COR-L47 (cell line): ENCODE measurements around the gene RASGRF2.

ENCODE experiments used
- DNase-seq: peaks from one replicate; lab custom pipeline; 2025; lab: John Stamatoyannopoulos, UW

The RASGRF2 gene

GRCh38 chr5:80959768-80960442 is at the start of gene RASGRF2:
Gene RASGRF2 (plus strand): TSS chr5:80960363. CDS start chr5:80960739, 376 bp downstream.
- peak; percentile 6 for DNase-seq

DNA sequence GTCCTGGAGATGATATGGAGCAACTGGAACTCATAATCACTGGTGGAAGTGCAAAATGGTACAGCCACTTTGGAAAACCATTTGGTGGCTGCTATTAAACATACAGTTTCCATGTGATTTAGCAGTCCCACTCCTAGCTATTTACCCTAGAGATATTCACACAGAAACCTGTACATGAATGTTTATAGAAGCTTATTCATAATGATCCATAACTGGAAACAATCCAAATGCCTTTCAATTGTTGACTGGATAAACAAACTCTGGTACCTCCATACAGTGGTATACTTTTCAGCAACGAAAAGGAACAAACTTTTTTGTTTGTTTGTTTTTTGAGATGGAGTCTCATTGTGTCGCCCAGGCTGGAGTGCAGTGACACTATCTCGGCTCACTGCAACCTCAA is 47.7 kb upstream of the RASGRF2 start:
- DNase-seq, result no peak

DNA sequence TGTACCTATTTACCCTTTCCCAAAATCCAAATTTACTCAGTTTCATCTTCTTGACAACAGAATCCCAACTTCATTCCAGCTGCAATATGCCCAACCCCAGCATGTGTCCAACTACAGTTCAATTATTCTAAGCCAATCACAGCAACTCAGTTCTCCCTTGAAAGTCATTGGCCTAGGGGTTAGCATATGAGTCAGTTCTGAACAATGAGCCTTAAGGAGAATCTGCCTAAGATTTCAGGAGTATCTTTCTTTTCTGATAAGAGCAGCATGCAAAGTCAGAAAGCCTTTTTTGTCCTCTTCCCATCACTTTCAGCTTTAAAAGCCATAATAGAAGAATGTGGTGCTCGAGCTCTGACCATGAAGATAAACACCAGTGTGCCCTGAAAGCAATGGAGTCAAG is 44.4 kb upstream of the RASGRF2 start:
- DNase-seq, result no peak

DNA sequence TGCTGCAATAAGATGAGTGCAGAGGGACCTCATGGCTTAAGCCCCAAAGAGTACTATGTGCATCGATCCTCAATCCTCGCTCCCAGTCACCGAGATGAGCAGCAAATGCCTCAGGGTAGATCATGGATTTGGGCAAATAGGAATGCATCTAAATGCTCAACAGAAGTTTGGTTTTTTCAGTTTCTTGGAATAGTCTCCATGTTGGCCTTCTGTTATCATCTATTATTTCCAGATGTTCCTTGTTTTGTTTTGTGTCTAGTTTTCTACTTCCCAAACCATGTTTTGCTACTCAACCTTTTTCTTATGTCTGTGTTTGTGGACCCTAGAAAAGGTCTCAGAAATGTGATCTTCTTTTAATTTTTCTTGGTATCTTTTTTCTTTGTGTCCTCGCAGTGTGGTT is 43.5 kb upstream of the RASGRF2 start:
- DNase-seq, result no peak

GRCh38 chr5:80917631-80918030 is 42.5 kb upstream of the RASGRF2 start:
- no peak for DNase-seq

- no peak for DNase-seq
These were observed 40.4 kb upstream of the RASGRF2 start for GRCh38 chr5:80919678-80920196.

- no peak for DNase-seq
These were observed 39.8 kb upstream of the RASGRF2 start for GRCh38 chr5:80920333-80920732.

DNA sequence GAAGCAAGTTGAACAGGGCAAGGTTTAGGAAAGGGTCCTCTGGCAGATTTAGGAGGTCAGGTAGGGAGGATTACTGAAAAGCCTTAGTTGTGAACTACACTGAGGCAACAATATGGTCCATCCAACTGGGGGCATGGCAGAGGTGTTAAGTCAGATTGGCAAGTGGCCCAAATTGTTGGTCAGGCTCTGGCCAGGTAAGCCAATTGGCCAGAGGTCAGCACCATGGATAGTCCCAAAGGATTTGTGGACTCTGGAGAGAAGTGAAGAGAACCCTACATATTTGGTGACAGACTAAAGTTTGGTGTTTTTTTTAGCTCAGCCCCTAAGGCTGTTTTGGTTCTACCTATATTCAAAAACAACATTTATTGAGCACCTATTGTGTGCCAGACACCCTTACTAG is 39.1 kb upstream of the RASGRF2 start:
- no peak for DNase-seq

DNA sequence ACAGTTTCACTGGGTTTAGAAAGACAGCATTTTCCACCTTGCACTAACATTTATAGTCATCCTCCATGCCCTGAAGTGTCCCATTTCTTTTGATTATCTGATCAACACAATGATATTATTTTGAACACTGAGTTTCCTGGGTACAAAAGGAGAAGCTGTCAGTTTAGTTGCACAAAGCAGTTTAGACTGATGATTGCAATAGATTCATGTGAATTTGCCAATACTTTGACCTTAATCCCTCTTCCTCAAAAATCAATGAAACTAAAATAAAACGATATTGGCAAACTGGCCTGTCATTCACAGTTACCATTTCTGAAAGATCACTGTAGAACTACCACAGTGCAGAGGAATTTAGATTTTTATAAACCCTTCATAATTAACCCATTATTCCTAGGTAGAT is 34.2 kb upstream of the RASGRF2 start:
- no peak for DNase-seq

DNA sequence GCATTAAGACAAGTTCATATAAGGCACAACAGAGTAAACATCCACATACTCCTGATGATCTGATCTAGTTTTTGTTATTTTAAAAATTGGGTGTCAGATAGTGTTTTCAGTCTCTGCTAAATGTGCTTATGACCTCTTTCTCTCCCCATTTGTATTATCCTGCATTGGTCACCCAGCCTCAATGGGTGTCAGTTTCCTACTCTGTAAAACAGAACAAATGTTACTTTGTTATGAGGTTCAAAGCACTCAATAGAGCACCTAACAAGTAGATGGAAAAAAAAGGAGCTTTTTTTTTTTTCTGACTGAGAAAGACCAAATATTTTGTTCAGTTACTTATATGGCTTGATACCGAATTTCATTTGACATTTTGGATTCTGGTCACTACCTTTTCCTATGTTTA is 33.6 kb upstream of the RASGRF2 start:
- DNase-seq, result no peak

DNA sequence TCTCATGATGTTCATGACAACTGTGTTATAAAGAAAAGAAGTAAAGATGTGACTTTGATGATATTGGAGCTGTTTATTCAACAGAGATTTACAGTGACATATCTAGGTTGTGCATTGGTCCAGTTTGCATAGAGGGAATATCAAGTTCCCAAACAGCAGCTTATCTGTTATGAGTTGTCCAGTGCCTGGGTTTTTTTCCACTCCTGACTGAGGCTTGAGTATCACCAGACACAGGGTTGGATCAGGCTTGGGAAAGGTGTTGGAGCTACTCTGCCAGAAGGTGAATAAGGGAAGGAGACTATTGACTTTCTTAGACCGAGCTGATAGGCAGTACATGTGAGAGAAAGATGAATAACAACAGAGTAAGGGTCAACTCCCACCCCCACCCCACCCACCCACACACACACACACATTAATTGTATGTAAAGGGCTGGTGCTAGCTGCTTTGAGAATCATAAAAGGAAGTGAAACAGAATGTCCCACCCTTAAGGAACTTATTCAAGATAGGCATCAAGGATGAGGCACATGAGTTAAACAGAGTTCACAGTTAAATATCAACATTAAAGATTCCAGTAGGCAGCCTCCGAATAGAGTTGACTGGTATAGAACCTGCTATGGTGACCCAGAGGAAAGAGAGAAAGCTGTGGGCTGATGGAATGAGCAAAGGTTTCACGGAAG is 33.0 kb upstream of the RASGRF2 start:
- no peak for DNase-seq

GRCh38 chr5:80928073-80928472 is 32.1 kb upstream of the RASGRF2 start:
- no peak for DNase-seq

DNA sequence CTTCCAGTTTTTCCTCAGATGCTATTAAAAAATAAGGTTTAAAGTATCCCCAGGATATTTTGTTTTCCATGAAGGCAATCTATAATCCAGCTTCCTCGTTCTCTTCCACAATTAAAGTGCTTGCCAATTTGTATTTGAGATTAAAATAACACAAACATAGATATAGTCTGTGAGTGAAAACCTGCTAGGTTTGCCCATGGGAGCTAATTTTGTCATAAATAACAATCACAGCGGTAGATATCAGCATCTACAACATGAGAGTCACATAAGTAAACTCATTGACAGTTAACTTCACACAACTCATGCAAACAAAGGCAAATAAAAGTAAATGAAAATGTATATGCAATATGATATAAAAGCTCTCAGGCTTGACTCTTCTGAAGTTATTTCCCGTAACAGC is 29.2 kb upstream of the RASGRF2 start:
- no peak for DNase-seq

DNA sequence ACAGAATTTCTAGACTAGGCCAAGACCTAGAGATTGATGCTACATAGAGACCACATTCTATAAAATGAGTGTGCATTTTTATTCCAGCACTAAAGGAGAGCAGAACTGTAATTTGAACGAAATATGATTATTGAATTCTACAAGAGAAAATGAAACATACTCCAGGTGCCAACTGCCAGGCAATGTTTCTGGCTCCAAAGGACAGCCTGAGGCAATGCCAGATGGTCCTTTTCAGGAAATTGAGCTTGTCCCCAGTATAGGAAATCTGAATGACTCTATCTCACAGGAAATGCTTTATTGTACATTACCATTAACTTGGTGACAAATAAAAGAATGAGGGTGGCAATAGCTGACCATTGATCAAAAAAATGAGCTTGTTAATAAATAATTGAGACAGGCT is 28.8 kb upstream of the RASGRF2 start:
- DNase-seq, result no peak

DNA sequence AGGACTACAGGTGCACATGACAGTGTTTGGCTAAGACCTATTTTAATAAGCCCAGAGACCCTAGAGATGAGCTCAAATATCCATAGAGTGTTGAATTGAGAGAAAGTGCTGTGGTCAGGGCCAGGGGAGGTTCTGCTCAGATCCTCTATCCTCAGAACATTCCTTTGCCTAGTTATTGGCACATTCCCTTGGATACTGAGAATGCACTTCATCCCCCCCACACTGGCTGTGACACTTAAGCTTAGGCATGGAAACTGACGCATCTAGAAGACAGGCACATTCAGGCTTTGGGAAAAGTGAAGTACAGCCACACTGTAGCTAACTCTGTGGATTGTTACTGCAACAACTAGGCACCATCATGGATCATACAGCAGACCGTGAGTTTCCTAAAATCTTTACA is 27.1 kb upstream of the RASGRF2 start:
- no peak for DNase-seq

- no peak for DNase-seq
These were observed 25.4 kb upstream of the RASGRF2 start for GRCh38 chr5:80934751-80935150.

- DNase-seq, result no peak
These were observed 24.3 kb upstream of the RASGRF2 start for GRCh38 chr5:80935811-80936385.

GRCh38 chr5:80936881-80937280 is 23.3 kb upstream of the RASGRF2 start:
- DNase-seq, result no peak

DNA sequence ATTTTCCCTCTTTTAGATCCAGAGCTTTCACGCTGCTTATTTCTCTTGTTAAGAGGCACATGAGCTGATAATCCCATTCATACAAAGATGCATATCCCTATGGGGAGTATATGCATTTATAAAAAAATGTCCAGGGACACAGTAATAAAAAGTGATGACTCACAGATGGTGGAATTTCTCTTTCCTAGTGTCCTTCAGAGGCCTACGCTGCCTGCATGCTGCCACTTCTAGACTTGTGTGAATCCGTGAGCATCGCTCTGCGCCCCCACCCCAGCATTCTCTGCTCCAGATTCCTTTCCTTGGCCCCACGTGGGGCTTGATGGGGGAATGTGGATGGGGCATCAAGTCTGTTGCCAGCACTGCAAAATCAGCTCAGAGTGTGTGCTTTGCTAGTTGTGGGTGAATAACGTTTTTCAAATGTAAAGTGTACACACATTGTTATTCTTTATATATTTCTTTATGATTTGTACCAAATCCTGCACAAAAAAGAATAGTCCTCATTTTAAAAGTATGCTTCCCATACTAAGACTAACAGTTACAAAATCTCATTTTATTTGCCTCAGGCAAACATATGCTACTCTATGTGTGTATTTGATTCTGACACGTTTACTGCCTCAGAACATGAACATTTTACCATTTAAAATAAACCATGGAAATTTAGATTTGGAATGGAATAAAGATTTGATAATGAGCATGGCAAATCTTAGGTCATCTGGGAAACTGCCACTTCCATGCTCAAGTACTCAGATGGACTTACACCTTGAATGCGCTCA is 22.4 kb upstream of the RASGRF2 start:
- DNase-seq, result no peak

- no peak for DNase-seq
These were observed 18.7 kb upstream of the RASGRF2 start for GRCh38 chr5:80941496-80941895.

DNA sequence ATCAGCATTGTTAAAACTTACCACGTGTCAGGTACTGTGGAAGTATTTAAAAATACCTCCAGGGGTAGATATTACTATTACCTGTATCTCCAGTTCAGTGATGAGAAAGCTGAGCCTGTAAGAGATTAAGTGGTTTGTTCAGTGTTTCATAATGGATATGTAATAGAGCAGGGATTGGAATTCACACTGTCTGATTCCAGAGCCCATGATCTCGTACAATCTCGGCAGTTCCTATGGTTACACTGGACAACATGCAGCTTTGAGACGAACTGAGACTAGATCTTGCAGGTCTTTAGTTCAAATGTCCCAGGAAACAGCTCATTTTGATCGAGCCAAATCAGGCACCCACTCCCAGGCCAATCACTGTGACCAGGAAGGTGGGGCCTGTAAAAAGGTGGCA is 8.8 kb upstream of the RASGRF2 start:
- DNase-seq, result no peak

GRCh38 chr5:80953587-80953986 is 6.6 kb upstream of the RASGRF2 start:
- DNase-seq, result no peak
